Hepatocyte (in vitro differentiated cells): ENCODE results near the gene DDIT3. TPM values are rescaled to one million over a fixed set of nuclear protein-coding genes. Genes with fewer than 3 reads are reported as not detected.
"Not testable (repeated sequence)": the region's sequence is repeated elsewhere in the genome, so short reads cannot be mapped to it uniquely, and the experiment has no call there.

ENCODE experiments used
- DNase-seq: peaks from one replicate; pipeline ENCODE4 v3.0.0-alpha.2; 2016; ENCODE audit warnings: low spot score
- H2AFZ ChIP-seq: fragments of 200-600 bp; sonication (generic); 2 replicates; pipeline ENCODE4 v1.6.0; 2016; ENCODE audit warnings: antibody characterized with exemption, mild to moderate bottlenecking
- H3K27ac ChIP-seq: fragments of 200-600 bp; sonication (generic); 2 replicates; pipeline ENCODE4 v1.5.1; 2016; ENCODE audit warnings: mild to moderate bottlenecking
- H3K27me3 ChIP-seq: fragments of 200-600 bp; sonication (generic); 2 replicates; pipeline ENCODE4 v1.6.1; 2016
- H3K36me3 ChIP-seq: fragments of 200-600 bp; sonication (generic); replicated peaks from 2 replicates; pipeline ENCODE4 v1.5.1; 2016; ENCODE audit warnings: low read depth; ENCODE audit not compliant: insufficient read depth
- H3K4me1 ChIP-seq: fragments of 200-600 bp; sonication (generic); 2 replicates; pipeline ENCODE4 v1.5.1; 2016; ENCODE audit warnings: mild to moderate bottlenecking, moderate library complexity; ENCODE audit not compliant: insufficient read depth
- H3K4me2 ChIP-seq: fragments of 200-600 bp; sonication (generic); 2 replicates; pipeline ENCODE4 v1.6.0; 2016
- H3K4me3 ChIP-seq: fragments of 200-600 bp; sonication (generic); 2 replicates; pipeline ENCODE4 v1.5.1; 2016; ENCODE audit warnings: mild to moderate bottlenecking
- H3K79me2 ChIP-seq: fragments of 200-600 bp; sonication (generic); 2 replicates; pipeline ENCODE4 v1.6.0; 2017; ENCODE audit warnings: mild to moderate bottlenecking
- H3K9me2 ChIP-seq: fragments of 200-600 bp; sonication (generic); replicated peaks from 2 replicates; pipeline ENCODE4 v1.6.0; 2017; ENCODE audit warnings: mild to moderate bottlenecking; ENCODE audit not compliant: insufficient read depth
- H3K9me3 ChIP-seq: fragments of 200-600 bp; sonication (generic); 2 replicates; pipeline ENCODE4 v1.5.1; 2016; ENCODE audit warnings: low read depth, mild to moderate bottlenecking
- H4K20me1 ChIP-seq: fragments of 200-600 bp; sonication (generic); 2 replicates; pipeline ENCODE4 v1.6.0; 2016; ENCODE audit warnings: mild to moderate bottlenecking; ENCODE audit not compliant: insufficient read depth, poor library complexity, severe bottlenecking
- CTCF ChIP-seq: fragments of 200-600 bp; sonication (generic); IDR thresholded peaks from 2 replicates; pipeline ENCODE4 v1.5.1; 2016; ENCODE audit warnings: antibody characterized with exemption, mild to moderate bottlenecking; ENCODE audit not compliant: poor library complexity
- EZH2 ChIP-seq: fragments of 200-600 bp; sonication (generic); IDR thresholded peaks from 2 replicates; pipeline ENCODE4 v1.6.1; 2016; ENCODE audit warnings: antibody characterized with exemption, mild to moderate bottlenecking, borderline replicate concordance
- EZH2phosphoT487 ChIP-seq: fragments of 200-600 bp; sonication (generic); IDR thresholded peaks from one replicate; pipeline ENCODE4 v1.6.1; 2018; ENCODE audit warnings: antibody characterized with exemption, mild to moderate bottlenecking, low read depth, moderate library complexity; ENCODE audit not compliant: unreplicated experiment, severe bottlenecking
- WGBS: methylation state at CpG from one replicate; pipeline ENCODE4 v1.1.6; 2016; ENCODE audit warnings: low lambda C conversion rate; ENCODE audit errors: missing lambda C conversion rate; 5-methylcytosine and 5-hydroxymethylcytosine counted together
- polyA plus RNA-seq: library from polyadenylated mRNA; unstranded; fragments of >200 nt; fragmentation: Nextera tagmentation; extraction: Ambion mirVana; gene quantifications from 2 replicates; pipeline ENCODE4 v1.2.1, GENCODE V29; 2016
- total RNA-seq: library from RNA; depleted of rRNA; stranded (reverse); fragments of >200 nt; gene quantifications from 2 replicates; pipeline ENCODE4 v1.2.3, GENCODE V29; 2014

DDIT3 gene
- total and polyA plus RNA-seq, 2 experiments from 2014 or later, result 92.7 to 133 TPM

GRCh38 chr12:57515408-57515933, 4.8 kb downstream of the DDIT3 start:
- no peak overlapping the region for H2AFZ ChIP-seq
- no peak overlapping the region for H3K27ac ChIP-seq
- no peaks in the 10 kb centered on the region for H3K36me3 ChIP-seq
- no peaks in the 10 kb centered on the region for H3K27me3 ChIP-seq
- no peak overlapping the region for H3K4me2 ChIP-seq
- TF ChIP-seq CTCF (no peak), EZH2phosphoT487 (no peak), EZH2 (no peak)
- H3K9me3 ChIP-seq, result no peaks in the 10 kb centered on the region
- no peaks in the 10 kb centered on the region for H3K4me1 ChIP-seq
- peaks cover 30% of the 10 kb centered on the region for H3K79me2 ChIP-seq
- peaks cover 32% of the 10 kb centered on the region for H4K20me1 ChIP-seq
- H3K4me3 ChIP-seq, result no peak overlapping the region
- WGBS, result 94% methylated on average over 3 of the region's 3 CpGs
- no peak for DNase-seq
- no peaks in the 10 kb centered on the region for H3K9me2 ChIP-seq

GRCh38 chr12:57514720-57515407, 5.5 kb downstream of the DDIT3 start:
- Histone ChIP-seq H3K4me1 (no peaks in the 10 kb centered on the region), H4K20me1 (peaks cover 32% of the 10 kb centered on the region), H2AFZ (no peak overlapping the region), H3K9me3 (no peaks in the 10 kb centered on the region), H3K27ac (no peak overlapping the region), H3K79me2 (peaks cover 26% of the 10 kb centered on the region), H3K9me2 (no peaks in the 10 kb centered on the region), H3K4me3 (no peak overlapping the region), H3K27me3 (no peaks in the 10 kb centered on the region), H3K36me3 (no peaks in the 10 kb centered on the region), H3K4me2 (no peak overlapping the region)
- 91% methylated on average over 9 of the region's 9 CpGs for WGBS
- DNase-seq, result no peak
- TF ChIP-seq EZH2 (no peak), EZH2phosphoT487 (no peak)

- H3K36me3 ChIP-seq, H2AFZ ChIP-seq, H3K4me3 ChIP-seq, H3K27ac ChIP-seq, H3K27me3 ChIP-seq, H3K9me3 ChIP-seq, DNase-seq, H3K9me2 ChIP-seq, H3K4me1 ChIP-seq, H3K4me2 ChIP-seq: not testable (repeated sequence)
- H4K20me1 ChIP-seq, result peaks cover 26% of the 10 kb centered on the region
- H3K79me2 ChIP-seq, result peaks cover 20% of the 10 kb centered on the region
- WGBS, result 97% methylated on average over 9 of the region's 9 CpGs
Measured at GRCh38 chr12:57514246-57514645, 6.1 kb downstream of the DDIT3 start.

GRCh38 chr12:57513677-57514076, 6.6 kb downstream of the DDIT3 start:
- 96% methylated on average over 6 of the region's 6 CpGs for WGBS
- not testable (repeated sequence) for DNase-seq

GRCh38 chr12:57513266-57513665, 7.0 kb downstream of the DDIT3 start:
- Histone ChIP-seq H4K20me1 (peaks cover 16% of the 10 kb centered on the region), H3K79me2 (peaks cover 10% of the 10 kb centered on the region), H3K4me2 (no peak overlapping the region), H3K9me2 (no peaks in the 10 kb centered on the region), H3K27me3 (no peaks in the 10 kb centered on the region), H3K4me1 (no peaks in the 10 kb centered on the region), H3K27ac (no peak overlapping the region), H3K4me3 (no peak overlapping the region), H3K36me3 (no peaks in the 10 kb centered on the region), H2AFZ (no peak overlapping the region), H3K9me3 (no peaks in the 10 kb centered on the region)
- WGBS, result 94% methylated on average over 5 of the region's 5 CpGs
- no peak for TF ChIP-seq EZH2phosphoT487
- no peak for TF ChIP-seq EZH2
- no peak for TF ChIP-seq CTCF
- no peak for DNase-seq

More at GRCh38 chr12:57513677-57514076, 6.6 kb downstream of the DDIT3 start:
- H3K9me2 ChIP-seq, H3K36me3 ChIP-seq, H3K4me3 ChIP-seq, H2AFZ ChIP-seq, H3K9me3 ChIP-seq, H3K4me1 ChIP-seq, H3K27ac ChIP-seq, H3K4me2 ChIP-seq, H3K27me3 ChIP-seq: not testable (repeated sequence)
- Histone ChIP-seq H3K79me2 (peaks cover 14% of the 10 kb centered on the region), H4K20me1 (peaks cover 21% of the 10 kb centered on the region)
